ENCODE measurements around the gene COG5.

DNA sequence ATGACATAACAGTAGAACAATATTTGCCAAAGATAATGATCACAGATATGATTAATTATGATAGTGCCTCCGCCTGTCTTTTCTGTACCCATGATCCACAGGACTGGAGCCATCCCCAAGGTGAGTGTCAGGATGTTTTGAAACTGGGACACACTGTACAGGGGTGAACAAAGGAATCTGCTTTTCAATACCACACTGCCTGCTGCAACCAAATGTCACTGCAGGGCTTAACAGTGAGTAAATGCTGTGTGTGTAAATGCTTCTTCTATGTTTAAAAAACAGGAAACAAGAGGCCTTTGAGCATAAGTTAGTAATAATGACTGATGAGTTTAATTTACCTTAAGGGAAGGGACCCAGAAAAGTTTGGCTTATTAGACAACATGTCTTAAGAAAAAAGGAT, 329.7 kb downstream of the COG5 start:
- TF ChIP-seq SMC3 (IDR thresholded peaks at IDR 0.05; ENCODE audit: borderline replicate concordance, low read length) (no peak), PAX5 (IDR thresholded peaks at IDR 0.05; ENCODE audit: borderline replicate concordance, low read depth, low read length) (no peak), SMARCA5 (IDR thresholded peaks at IDR 0.05) (no peak), POLR2A (IDR thresholded peaks at IDR 0.05; ENCODE audit: low read depth, low read length) (no peak), JUND (IDR thresholded peaks at IDR 0.05; ENCODE audit: low read depth, low read length) (no peak)
- TF ChIP-seq, protein P1, sequence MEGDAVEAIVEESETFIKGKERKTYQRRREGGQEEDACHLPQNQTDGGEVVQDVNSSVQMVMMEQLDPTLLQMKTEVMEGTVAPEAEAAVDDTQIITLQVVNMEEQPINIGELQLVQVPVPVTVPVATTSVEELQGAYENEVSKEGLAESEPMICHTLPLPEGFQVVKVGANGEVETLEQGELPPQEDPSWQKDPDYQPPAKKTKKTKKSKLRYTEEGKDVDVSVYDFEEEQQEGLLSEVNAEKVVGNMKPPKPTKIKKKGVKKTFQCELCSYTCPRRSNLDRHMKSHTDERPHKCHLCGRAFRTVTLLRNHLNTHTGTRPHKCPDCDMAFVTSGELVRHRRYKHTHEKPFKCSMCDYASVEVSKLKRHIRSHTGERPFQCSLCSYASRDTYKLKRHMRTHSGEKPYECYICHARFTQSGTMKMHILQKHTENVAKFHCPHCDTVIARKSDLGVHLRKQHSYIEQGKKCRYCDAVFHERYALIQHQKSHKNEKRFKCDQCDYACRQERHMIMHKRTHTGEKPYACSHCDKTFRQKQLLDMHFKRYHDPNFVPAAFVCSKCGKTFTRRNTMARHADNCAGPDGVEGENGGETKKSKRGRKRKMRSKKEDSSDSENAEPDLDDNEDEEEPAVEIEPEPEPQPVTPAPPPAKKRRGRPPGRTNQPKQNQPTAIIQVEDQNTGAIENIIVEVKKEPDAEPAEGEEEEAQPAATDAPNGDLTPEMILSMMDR (IDR thresholded peaks at IDR 0.05 in 2 of 3, conservative IDR thresholded peaks at IDR 0.05 in 1 of 3; ENCODE audit: control insufficient read depth in 2 of 3, extremely low read depth in 1 of 3, insufficient read depth in 1 of 3, low read depth in 3 of 3, low read length in 3 of 3): no peak
- TF ChIP-seq, protein P2, sequence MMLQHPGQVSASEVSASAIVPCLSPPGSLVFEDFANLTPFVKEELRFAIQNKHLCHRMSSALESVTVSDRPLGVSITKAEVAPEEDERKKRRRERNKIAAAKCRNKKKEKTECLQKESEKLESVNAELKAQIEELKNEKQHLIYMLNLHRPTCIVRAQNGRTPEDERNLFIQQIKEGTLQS (IDR thresholded peaks at IDR 0.05; ENCODE audit: borderline replicate concordance, extremely low read depth, low read depth, low read length): no peak
- TF ChIP-seq, protein P3, sequence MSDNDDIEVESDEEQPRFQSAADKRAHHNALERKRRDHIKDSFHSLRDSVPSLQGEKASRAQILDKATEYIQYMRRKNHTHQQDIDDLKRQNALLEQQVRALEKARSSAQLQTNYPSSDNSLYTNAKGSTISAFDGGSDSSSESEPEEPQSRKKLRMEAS (IDR thresholded peaks at IDR 0.05; ENCODE audit: low read depth, low read length): no peak
- TF ChIP-seq, protein P4, sequence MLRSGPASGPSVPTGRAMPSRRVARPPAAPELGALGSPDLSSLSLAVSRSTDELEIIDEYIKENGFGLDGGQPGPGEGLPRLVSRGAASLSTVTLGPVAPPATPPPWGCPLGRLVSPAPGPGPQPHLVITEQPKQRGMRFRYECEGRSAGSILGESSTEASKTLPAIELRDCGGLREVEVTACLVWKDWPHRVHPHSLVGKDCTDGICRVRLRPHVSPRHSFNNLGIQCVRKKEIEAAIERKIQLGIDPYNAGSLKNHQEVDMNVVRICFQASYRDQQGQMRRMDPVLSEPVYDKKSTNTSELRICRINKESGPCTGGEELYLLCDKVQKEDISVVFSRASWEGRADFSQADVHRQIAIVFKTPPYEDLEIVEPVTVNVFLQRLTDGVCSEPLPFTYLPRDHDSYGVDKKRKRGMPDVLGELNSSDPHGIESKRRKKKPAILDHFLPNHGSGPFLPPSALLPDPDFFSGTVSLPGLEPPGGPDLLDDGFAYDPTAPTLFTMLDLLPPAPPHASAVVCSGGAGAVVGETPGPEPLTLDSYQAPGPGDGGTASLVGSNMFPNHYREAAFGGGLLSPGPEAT (IDR thresholded peaks at IDR 0.05; ENCODE audit: low read depth): no peak
- TF ChIP-seq, protein P5, sequence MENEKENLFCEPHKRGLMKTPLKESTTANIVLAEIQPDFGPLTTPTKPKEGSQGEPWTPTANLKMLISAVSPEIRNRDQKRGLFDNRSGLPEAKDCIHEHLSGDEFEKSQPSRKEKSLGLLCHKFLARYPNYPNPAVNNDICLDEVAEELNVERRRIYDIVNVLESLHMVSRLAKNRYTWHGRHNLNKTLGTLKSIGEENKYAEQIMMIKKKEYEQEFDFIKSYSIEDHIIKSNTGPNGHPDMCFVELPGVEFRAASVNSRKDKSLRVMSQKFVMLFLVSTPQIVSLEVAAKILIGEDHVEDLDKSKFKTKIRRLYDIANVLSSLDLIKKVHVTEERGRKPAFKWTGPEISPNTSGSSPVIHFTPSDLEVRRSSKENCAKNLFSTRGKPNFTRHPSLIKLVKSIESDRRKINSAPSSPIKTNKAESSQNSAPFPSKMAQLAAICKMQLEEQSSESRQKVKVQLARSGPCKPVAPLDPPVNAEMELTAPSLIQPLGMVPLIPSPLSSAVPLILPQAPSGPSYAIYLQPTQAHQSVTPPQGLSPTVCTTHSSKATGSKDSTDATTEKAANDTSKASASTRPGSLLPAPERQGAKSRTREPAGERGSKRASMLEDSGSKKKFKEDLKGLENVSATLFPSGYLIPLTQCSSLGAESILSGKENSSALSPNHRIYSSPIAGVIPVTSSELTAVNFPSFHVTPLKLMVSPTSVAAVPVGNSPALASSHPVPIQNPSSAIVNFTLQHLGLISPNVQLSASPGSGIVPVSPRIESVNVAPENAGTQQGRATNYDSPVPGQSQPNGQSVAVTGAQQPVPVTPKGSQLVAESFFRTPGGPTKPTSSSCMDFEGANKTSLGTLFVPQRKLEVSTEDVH (IDR thresholded peaks at IDR 0.05; ENCODE audit: low read depth, partially characterized antibody): no peak
- TF ChIP-seq, protein P6, sequence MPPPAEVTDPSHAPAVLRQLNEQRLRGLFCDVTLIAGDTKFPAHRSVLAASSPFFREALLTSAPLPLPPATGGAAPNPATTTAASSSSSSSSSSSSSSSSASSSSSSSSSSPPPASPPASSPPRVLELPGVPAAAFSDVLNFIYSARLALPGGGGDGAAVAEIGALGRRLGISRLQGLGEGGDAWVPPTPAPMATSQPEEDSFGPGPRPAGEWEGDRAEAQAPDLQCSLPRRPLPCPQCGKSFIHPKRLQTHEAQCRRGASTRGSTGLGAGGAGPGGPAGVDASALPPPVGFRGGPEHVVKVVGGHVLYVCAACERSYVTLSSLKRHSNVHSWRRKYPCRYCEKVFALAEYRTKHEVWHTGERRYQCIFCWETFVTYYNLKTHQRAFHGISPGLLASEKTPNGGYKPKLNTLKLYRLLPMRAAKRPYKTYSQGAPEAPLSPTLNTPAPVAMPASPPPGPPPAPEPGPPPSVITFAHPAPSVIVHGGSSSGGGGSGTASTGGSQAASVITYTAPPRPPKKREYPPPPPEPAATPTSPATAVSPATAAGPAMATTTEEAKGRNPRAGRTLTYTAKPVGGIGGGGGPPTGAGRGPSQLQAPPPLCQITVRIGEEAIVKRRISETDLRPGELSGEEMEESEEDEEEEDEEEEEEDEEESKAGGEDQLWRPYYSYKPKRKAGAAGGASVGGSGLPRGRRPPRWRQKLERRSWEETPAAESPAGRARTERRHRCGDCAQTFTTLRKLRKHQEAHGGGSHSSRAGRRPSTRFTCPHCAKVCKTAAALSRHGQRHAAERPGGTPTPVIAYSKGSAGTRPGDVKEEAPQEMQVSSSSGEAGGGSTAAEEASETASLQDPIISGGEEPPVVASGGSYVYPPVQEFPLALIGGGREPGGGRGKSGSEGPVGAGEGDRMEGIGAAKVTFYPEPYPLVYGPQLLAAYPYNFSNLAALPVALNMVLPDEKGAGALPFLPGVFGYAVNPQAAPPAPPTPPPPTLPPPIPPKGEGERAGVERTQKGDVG (CRISPR knock-in tag; IDR thresholded peaks at IDR 0.05): no peak
- TF ChIP-seq, protein P7, sequence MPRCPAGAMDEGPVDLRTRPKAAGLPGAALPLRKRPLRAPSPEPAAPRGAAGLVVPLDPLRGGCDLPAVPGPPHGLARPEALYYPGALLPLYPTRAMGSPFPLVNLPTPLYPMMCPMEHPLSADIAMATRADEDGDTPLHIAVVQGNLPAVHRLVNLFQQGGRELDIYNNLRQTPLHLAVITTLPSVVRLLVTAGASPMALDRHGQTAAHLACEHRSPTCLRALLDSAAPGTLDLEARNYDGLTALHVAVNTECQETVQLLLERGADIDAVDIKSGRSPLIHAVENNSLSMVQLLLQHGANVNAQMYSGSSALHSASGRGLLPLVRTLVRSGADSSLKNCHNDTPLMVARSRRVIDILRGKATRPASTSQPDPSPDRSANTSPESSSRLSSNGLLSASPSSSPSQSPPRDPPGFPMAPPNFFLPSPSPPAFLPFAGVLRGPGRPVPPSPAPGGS (IDR thresholded peaks at IDR 0.05; ENCODE audit: borderline replicate concordance, insufficient read depth, low read depth, low read length, poor library complexity, severe bottlenecking): no peak
